Measurements from ENCODE around the gene CDX2.
"Not testable (repeated sequence)": the region's sequence is repeated elsewhere in the genome, so short reads cannot be mapped to it uniquely, and the experiment has no call there.

The CDX2 gene

DNA sequence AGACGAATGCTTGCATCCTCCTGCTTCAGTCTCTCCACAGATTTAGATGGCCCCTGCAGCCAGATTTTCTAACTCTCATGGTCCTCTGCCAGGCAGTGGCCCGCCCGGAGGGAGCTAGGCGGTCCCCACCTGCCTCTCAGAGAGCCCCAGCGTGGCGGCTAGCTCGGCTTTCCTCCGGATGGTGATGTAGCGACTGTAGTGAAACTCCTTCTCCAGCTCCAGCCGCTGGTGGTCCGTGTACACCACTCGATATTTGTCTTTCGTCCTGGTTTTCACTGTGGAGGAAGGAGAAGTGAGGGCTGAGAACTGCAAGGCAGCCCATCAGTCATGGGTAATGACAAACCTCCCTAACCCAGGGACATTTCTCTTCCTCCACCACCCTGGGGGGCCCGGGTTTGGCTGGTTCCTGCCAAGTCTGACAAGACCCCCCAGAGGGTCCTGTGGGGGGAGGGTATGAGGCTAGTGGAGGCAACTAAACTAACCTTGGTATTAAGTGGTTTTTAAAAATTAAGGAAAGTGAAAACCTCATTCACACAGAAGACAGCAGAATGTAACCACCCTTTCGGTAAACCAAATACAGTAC, 4.3 kb downstream of the CDX2 start:
- H3K4me3 ChIP-seq (ENCODE audit: low read depth, low read length) = no peak overlapping the region
- TF ChIP-seq CTCF (IDR thresholded peaks at IDR 0.05; ENCODE audit: borderline replicate concordance, insufficient read depth, low read depth, low read length) = no peak

GRCh38 chr13:27964206-27964605, 4.9 kb downstream of the CDX2 start:
- not testable (repeated sequence) for H3K4me3 ChIP-seq (ENCODE audit: low read depth, low read length)

DNA sequence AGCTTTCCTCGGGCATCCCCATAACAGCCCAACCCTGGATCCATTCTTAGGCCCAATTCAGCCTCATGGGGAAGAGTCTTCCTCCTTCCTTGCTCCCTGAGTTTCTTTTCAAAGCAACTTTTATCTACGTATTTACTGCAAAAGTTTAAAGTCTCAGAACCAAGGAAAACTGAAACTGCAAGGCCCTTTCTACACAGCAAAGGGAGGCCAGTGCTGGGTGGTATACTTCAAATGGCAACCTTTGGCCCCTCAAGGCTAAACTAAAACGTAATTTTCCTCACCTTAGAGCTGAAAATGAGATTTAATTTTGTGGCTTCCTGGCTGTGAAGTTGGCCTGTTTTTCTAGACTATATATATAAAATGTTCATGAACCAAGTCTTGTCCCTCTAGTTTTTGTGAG, 5.6 kb downstream of the CDX2 start:
- H3K4me3 ChIP-seq (ENCODE audit: low read depth, low read length) = no peak overlapping the region
- no peak for TF ChIP-seq CTCF (IDR thresholded peaks at IDR 0.05; ENCODE audit: borderline replicate concordance, insufficient read depth, low read depth, low read length)

GRCh38 chr13:27962982-27963381, 6.1 kb downstream of the CDX2 start:
- no peak overlapping the region for H3K4me3 ChIP-seq (ENCODE audit: low read depth, low read length)
- no peak for TF ChIP-seq CTCF (IDR thresholded peaks at IDR 0.05; ENCODE audit: borderline replicate concordance, insufficient read depth, low read depth, low read length)

GRCh38 chr13:27962128-27962841, 6.8 kb downstream of the CDX2 start:
- no peak overlapping the region for H3K4me3 ChIP-seq (ENCODE audit: low read depth, low read length)
- no peak for TF ChIP-seq CTCF (IDR thresholded peaks at IDR 0.05; ENCODE audit: borderline replicate concordance, insufficient read depth, low read depth, low read length)

- H3K4me3 ChIP-seq (ENCODE audit: low read depth, low read length) = no peak overlapping the region
- TF ChIP-seq CTCF (IDR thresholded peaks at IDR 0.05; ENCODE audit: borderline replicate concordance, insufficient read depth, low read depth, low read length) = no peak
Observed at GRCh38 chr13:27961227-27962085, 7.7 kb downstream of the CDX2 start.

- no peak overlapping the region for H3K4me3 ChIP-seq (ENCODE audit: low read depth, low read length)
- TF ChIP-seq CTCF (IDR thresholded peaks at IDR 0.05; ENCODE audit: borderline replicate concordance, insufficient read depth, low read depth, low read length) = peak; percentile 54; the same call in 1 of the 2 replicates
Observed at GRCh38 chr13:27960362-27961226, 8.5 kb downstream of the CDX2 start.
